Lung (tissue), 12 donors: ENCODE results near the gene TUB. TPM values are rescaled to one million over a fixed set of nuclear protein-coding genes. Genes with fewer than 3 reads are reported as not detected.

Experiments
- ATAC-seq: fragments of 200-7000 bp; cut with Tn5 transposase; one replicate; pipeline ENCODE4 v1.9.1; 2020; ENCODE audit warnings: moderate number of reproducible peaks; ENCODE audit not compliant: insufficient read depth, low FRiP score
- DNase-seq, 3 donors: peaks; one replicate each; pipeline ENCODE4 v3.0.0-alpha.2; 2013 to 2017
- H3K27ac ChIP-seq, 2 donors: one replicate each; pipeline ENCODE4 v1.5.1; 2013; ENCODE audit warnings: mild to moderate bottlenecking in 2 of 2, moderate library complexity in 2 of 2, control low read depth in 1 of 2, inconsistent platforms in 1 of 2, low read depth in 1 of 2, low read length in 1 of 2
- H3K27me3 ChIP-seq, 3 donors: one replicate each; pipeline ENCODE4 v1.5.1; 2013; ENCODE audit warnings: low read length in 2 of 3; ENCODE audit not compliant: control insufficient read depth in 3 of 3, insufficient read depth in 3 of 3
- H3K36me3 ChIP-seq, 4 donors: one replicate each; pipeline ENCODE4 v1.5.1; 2013; ENCODE audit warnings: low read length in 4 of 4, mild to moderate bottlenecking in 1 of 4, moderate library complexity in 1 of 4; ENCODE audit not compliant: control insufficient read depth in 4 of 4, insufficient read depth in 4 of 4
- H3K4me1 ChIP-seq, 5 donors: one replicate each; pipeline ENCODE4 v1.5.1; 2013; ENCODE audit warnings: low read length in 5 of 5, mild to moderate bottlenecking in 2 of 5, moderate library complexity in 1 of 5; ENCODE audit not compliant: control insufficient read depth in 5 of 5, insufficient read depth in 5 of 5
- H3K4me3 ChIP-seq: one replicate; pipeline ENCODE4 v1.5.1; 2013; ENCODE audit warnings: mild to moderate bottlenecking, control low read depth, moderate library complexity
- H3K9ac ChIP-seq, 2 donors: one replicate each; pipeline ENCODE4 v1.5.1; 2013; ENCODE audit warnings: low read length in 2 of 2, control low read depth in 1 of 2; ENCODE audit not compliant: insufficient read depth in 1 of 2
- H3K9me3 ChIP-seq, 4 donors: one replicate each; pipeline ENCODE4 v1.5.1; 2013; ENCODE audit warnings: low read length in 3 of 4, mild to moderate bottlenecking in 1 of 4, moderate library complexity in 1 of 4; ENCODE audit not compliant: control insufficient read depth in 4 of 4, insufficient read depth in 3 of 4
- CTCF ChIP-seq: IDR thresholded peaks from 2 replicates; pipeline ENCODE4 v1.5.1; 2012; ENCODE audit warnings: mild to moderate bottlenecking; ENCODE audit errors: control extremely low read depth, extremely low read depth
- WGBS, 2 donors: extraction: QIAGEN DNeasy Blood & Tissue Kit; methylation state at CpG; one replicate each; pipeline ENCODE4 v1.1.7; 2013; 5-methylcytosine and 5-hydroxymethylcytosine counted together
- polyA plus RNA-seq, 2 donors: library from polyadenylated mRNA; stranded (reverse); fragments of 200-250 nt; gene quantifications; one replicate each; pipeline ENCODE4 v1.2.1, GENCODE V29; 2013
- total RNA-seq, 2 donors: library from RNA; depleted of rRNA in 1 of 2; stranded (reverse); fragments of >200 nt in 1 of 2; gene quantifications; one replicate each; pipeline ENCODE4 v1.2.1, GENCODE V29; 2014 to 2021
- donor health status: control.
- donor health status: control.
- donor health status: Bipolar disorder and iron deficiency.
- donor health status: healthy.
- donor health status: DM: yes; HTN: yes; CAD: no.

The TUB gene
- total and polyA plus RNA-seq, 4 donors: 0.96 to 23.5 (median 5.1) TPM

GRCh38 chr11:8138526-8138925 lies 57.5 kb downstream of the TUB start:
- Histone ChIP-seq H3K36me3 (peaks cover 0 to 2% (median 0%) of the 10 kb centered on the region in 4 donors), H3K9me3 (peaks cover 0 to 4% (median 0%) of the 10 kb centered on the region in 4 donors), H3K4me1 (no peaks in the 10 kb centered on the region), H3K27ac (no peak overlapping the region), H3K4me3 (no peak overlapping the region), H3K27me3 (no peaks in the 10 kb centered on the region), H3K9ac (no peak overlapping the region)
- ATAC-seq (no peak), DNase-seq (no peak)
- TF ChIP-seq CTCF: no peak
- WGBS, 2 donors: 86 to 94% methylated on average over 2 of the region's 2 CpGs

GRCh38 chr11:8149726-8150125 lies 68.7 kb downstream of the TUB start:
- no peak for TF ChIP-seq CTCF
- no peak for DNase-seq
- 86 to 95% methylated on average over 6 of the region's 6 CpGs for WGBS, 2 donors
- no peaks in the 10 kb centered on the region for H3K4me1 ChIP-seq
- H3K9ac ChIP-seq: no peak overlapping the region
- H3K36me3 ChIP-seq: no peaks in the 10 kb centered on the region
- ATAC-seq: no peak
- H3K27ac ChIP-seq: no peak overlapping the region
- H3K4me3 ChIP-seq: no peak overlapping the region
- H3K27me3 ChIP-seq: no peaks in the 10 kb centered on the region
- H3K9me3 ChIP-seq: no peaks in the 10 kb centered on the region

Other genes starting within 250 kb of the TUB start
- gene OR10A6, start 149.9 kb upstream of the TUB start, total RNA-seq: not detected
- gene OR10A6, start 149.9 kb upstream of the TUB start, polyA plus RNA-seq: not detected
- not detected for gene OR10A3, start 139.5 kb upstream of the TUB start, total RNA-seq
- not detected for gene OR10A3, start 139.5 kb upstream of the TUB start, polyA plus RNA-seq
- not detected for gene NLRP10, start 115.8 kb upstream of the TUB start, total RNA-seq
- not detected for gene NLRP10, start 115.8 kb upstream of the TUB start, polyA plus RNA-seq
- 100 to 1,000 TPM; 209 to 260 TPM for gene EIF3F, start 93.9 kb upstream of the TUB start, total RNA-seq
- gene EIF3F, start 93.9 kb upstream of the TUB start, polyA plus RNA-seq: 100 to 1,000 TPM; 166 to 471 TPM
- gene RIC3, start 87.8 kb downstream of the TUB start, total RNA-seq: 10 to 100 TPM in 1 of 2 donors, 1 to 10 TPM in 1; 9.4 to 10.2 TPM
- gene RIC3, start 87.8 kb downstream of the TUB start, polyA plus RNA-seq: 1 to 10 TPM; 2.0 to 10.0 TPM
- gene LMO1, start 182.7 kb downstream of the TUB start, total RNA-seq: under 1 TPM; 0.26 to 0.34 TPM
- gene LMO1, start 182.7 kb downstream of the TUB start, polyA plus RNA-seq: not detected